ENCODE measurements around the gene APMAP. TPM values are rescaled to one million over a fixed set of nuclear protein-coding genes. Genes with fewer than 3 reads are reported as not detected.

APMAP gene
- total and polyA plus RNA-seq, 7 donors: 19.9 to 44.5 (median 25.5) TPM

DNA sequence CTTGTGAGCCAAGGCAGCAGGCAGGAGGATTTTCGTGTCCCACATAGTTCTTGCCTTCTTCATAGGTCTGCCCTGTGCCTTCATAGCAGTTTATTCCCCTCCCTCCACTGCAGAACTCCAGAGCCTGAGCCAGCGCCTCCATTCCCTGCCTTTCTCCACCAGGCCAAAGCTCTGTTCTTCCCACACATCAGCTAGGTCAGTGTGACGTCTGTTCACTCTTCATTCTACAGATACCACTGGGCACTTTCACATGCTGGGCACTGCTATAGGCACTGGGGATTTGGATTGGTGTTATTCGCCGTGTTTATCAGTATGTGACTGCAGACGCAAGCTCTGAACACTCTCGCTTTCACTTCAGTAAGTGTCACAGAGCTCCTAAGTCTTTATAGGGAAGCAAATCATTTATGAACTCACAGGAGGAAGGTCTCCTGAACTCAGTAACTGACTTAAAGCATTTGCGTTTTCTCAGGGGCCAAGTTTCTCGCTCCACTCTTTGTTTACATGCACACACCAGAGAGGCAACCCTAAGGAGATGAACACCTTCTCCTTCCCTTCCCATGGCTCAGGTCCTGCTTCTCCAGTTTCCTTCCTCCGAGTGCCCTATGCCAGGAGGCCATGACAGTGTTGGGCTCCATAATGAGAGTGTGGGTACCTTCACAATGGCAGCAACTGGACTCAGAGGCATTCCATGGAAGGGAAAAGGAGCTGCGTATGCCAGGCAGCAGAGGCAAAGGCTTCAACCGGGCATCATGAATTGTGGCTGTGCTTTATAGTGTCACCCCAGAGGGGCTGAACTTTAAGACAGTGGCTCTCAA, 6.3 kb upstream of the APMAP start:
- no peaks in the 10 kb centered on the region for H3K27me3 ChIP-seq (ENCODE audit: insufficient read depth in 3 of 3, low read length in 2 of 3)
- H3K27ac ChIP-seq: no peak overlapping the region
- TF ChIP-seq, protein P1, sequence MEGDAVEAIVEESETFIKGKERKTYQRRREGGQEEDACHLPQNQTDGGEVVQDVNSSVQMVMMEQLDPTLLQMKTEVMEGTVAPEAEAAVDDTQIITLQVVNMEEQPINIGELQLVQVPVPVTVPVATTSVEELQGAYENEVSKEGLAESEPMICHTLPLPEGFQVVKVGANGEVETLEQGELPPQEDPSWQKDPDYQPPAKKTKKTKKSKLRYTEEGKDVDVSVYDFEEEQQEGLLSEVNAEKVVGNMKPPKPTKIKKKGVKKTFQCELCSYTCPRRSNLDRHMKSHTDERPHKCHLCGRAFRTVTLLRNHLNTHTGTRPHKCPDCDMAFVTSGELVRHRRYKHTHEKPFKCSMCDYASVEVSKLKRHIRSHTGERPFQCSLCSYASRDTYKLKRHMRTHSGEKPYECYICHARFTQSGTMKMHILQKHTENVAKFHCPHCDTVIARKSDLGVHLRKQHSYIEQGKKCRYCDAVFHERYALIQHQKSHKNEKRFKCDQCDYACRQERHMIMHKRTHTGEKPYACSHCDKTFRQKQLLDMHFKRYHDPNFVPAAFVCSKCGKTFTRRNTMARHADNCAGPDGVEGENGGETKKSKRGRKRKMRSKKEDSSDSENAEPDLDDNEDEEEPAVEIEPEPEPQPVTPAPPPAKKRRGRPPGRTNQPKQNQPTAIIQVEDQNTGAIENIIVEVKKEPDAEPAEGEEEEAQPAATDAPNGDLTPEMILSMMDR (IDR thresholded peaks at IDR 0.05): no peak
- H3K36me3 ChIP-seq (ENCODE audit: insufficient read depth in 1 of 2, low read depth in 1 of 2): no peaks in the 10 kb centered on the region
- no peak for ATAC-seq
- no peaks in the 10 kb centered on the region for H3K9me3 ChIP-seq
- intact Hi-C loops (cut with DNase I): loop anchor here (5.0 kb wide), 4 partner anchors 33 to 398 kb away; no protein-coding TSS in a partner anchor
- WGBS, 3 donors: 73% methylated on average over 12 of the region's 12 CpGs
- H3K4me3 ChIP-seq: no peak overlapping the region
- H3K4me1 ChIP-seq: peaks cover 23% of the 10 kb centered on the region
- peak in 1 of 2 donors; percentile 28 for DNase-seq

DNA sequence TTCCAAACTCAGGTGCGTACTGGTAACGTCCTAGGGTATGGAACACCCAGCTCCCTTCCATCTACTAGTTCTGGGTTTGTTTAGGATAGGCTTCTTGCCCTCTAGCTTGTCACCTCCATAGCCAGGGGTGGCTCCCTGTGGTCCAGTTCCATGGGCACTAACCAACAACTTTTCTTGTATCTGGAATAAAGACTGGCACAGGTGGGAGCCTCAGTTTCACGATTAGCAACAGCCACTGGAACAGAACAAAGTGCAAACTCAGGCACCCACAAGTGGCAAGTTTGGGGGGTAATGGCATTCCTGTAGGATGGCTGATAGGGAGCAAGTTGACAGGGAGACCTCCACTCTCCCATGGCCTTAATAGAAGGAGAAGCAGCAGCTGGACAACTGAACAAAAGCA, 5.6 kb upstream of the APMAP start:
- no peaks in the 10 kb centered on the region for H3K36me3 ChIP-seq (ENCODE audit: insufficient read depth in 1 of 2, low read depth in 1 of 2)

DNA sequence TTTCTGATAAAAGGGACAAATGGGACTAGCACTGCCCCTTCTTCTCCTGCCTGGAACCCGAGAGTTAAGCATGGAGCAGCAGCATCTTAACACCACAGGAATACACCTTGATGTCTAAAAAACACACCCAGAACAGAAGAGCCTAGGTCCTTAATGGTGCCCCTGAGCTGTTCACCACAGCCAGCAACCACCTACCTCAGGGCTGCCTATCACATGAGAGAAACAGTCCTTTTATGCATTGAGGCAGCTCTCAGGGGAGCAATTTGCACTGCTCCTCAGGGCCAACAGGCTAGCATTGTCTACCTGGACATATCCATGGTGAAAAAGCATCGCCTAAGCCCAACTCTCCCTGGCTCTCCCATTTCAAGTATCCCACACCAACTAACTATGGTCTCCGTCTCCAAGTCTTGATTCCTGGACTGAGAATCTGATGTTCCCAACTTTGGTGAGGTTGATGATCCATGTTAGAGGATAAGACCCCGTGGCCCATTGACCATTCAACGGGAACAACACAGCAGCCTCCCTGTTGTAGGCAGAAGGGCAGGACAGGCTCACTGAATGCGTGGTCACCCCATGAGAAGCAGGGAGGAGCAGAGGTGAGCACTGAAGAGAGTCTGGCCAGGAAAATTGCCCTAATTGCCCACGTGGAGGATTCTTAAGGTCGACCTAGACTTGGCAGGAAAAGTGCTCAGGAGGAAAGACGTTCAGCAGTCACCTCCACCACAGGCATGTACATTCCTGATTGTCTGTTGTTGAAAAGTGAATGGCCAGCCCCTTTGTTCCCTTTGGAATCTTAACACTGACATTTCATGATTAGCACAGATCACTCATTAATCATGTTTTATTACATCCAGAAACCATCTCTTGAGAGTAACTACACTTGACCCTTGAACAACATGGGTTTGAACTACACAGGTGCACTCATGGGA, 4.2 kb upstream of the APMAP start:
- WGBS, 3 donors: 59 to 66% (median 65%) methylated on average over 9 of the region's 9 CpGs
- no peaks in the 10 kb centered on the region for H3K27me3 ChIP-seq (ENCODE audit: insufficient read depth in 3 of 3, low read length in 2 of 3)
- DNase-seq (peak in 1 of 2 donors; percentile 21), ATAC-seq (no peak)
- TF ChIP-seq, protein P1 (IDR thresholded peaks at IDR 0.05): no peak
- peaks cover 31% of the 10 kb centered on the region for H3K4me1 ChIP-seq
- H3K27ac ChIP-seq: no peak overlapping the region
- H3K36me3 ChIP-seq (ENCODE audit: insufficient read depth in 1 of 2, low read depth in 1 of 2): no peaks in the 10 kb centered on the region
- H3K9me3 ChIP-seq: no peaks in the 10 kb centered on the region
- no peak overlapping the region for H3K4me3 ChIP-seq
- intact Hi-C loops (cut with DNase I): loop anchor here (5.0 kb wide), 4 partner anchors 36 to 401 kb away; no protein-coding TSS in a partner anchor

More for the DNA sequence above, 5.6 kb upstream of the APMAP start:
- DNase-seq: peak in 1 of 2 donors; percentile 19
- no peak for ATAC-seq
- TF ChIP-seq, protein P1 (IDR thresholded peaks at IDR 0.05): no peak
- no peak overlapping the region for H3K27ac ChIP-seq
- no peak overlapping the region for H3K4me3 ChIP-seq
- WGBS, 3 donors: 60 to 77% (median 68%) methylated on average over 3 of the region's 3 CpGs
- intact Hi-C loops (cut with DNase I): loop anchor here (5.0 kb wide), 4 partner anchors 34 to 399 kb away; no protein-coding TSS in a partner anchor
- H3K9me3 ChIP-seq: no peaks in the 10 kb centered on the region
- H3K27me3 ChIP-seq (ENCODE audit: insufficient read depth in 3 of 3, low read length in 2 of 3): no peaks in the 10 kb centered on the region
- peaks cover 29% of the 10 kb centered on the region for H3K4me1 ChIP-seq

DNA sequence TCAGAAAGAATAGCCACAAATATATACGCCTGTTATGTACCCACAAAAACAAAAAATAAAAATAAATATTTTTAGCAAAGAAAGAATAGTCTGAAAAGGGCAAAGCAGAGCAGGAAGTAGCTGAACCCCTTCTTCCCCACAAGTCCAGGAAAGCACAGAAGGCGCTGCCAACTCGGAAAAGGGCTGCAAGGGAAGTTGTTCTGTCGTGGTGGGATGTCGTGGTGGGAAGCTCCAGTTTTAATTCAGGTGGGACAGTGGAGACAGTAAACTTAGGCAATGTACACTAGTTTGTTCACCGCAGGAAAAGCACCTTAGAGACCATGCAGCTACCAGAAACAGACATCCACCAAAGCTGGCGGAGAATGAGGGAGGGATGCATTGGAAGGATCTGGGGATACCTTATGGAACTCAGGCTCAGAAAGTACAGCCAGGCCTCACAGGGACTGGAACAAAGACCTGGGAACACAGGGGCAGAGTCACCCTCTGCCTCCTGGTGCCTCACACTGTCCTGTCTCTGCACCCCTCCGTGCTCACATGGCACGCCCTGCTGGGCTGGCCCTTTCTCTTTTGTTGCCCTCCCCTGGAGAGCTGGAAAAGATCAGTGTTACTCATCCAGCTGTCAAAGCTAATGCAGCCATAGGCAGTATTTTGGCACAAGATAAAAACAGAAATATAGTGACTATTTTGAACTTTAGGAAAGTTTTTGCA, 3.3 kb upstream of the APMAP start:
- Histone ChIP-seq H3K4me1 (peaks cover 35% of the 10 kb centered on the region), H3K36me3 (ENCODE audit: insufficient read depth in 1 of 2, low read depth in 1 of 2) (no peaks in the 10 kb centered on the region), H3K27me3 (ENCODE audit: insufficient read depth in 3 of 3, low read length in 2 of 3) (no peaks in the 10 kb centered on the region), H3K27ac (no peak overlapping the region), H3K4me3 (no peak overlapping the region), H3K9me3 (no peaks in the 10 kb centered on the region)
- ATAC-seq: no peak
- DNase-seq: peak in 1 of 2 donors; percentile 22
- WGBS, 3 donors: 80 to 88% (median 86%) methylated on average over 9 of the region's 9 CpGs
- TF ChIP-seq, protein P1 (IDR thresholded peaks at IDR 0.05): no peak
- intact Hi-C loops (cut with DNase I): loop anchor here (1.0 to 5.0 kb wide), 6 partner anchors 36 to 401 kb away; no protein-coding TSS in a partner anchor
